ENCODE measurements around the gene BCL6B.

Gene BCL6B

DNA sequence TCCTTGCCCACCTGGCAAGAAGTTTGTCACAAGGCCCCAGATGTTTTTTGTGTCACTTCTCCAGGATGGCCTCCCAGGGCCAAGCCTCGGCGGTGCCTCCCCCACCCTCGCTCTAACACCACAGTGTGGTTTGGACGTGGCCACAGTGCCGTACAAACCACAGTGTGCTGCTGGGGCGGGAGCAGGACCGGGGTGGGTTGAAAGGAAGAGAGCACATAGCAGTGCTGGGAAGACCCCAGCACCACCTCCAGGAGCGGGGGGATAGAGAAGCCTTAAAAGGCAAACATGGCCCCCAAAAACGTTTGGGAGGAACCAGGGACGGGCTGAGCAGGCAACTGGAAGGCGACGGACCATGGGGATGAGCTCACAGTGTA is 5.0 kb upstream of the BCL6B start:
- Histone ChIP-seq H3K36me3 (ENCODE audit: insufficient read depth, low read length) (peaks cover 5% of the 10 kb centered on the region; the same call in 1 of the 2 replicates), H3K9me2 (ENCODE audit: low read depth, low read length) (no peaks in the 10 kb centered on the region)
- TF ChIP-seq EZH2 (IDR thresholded peaks at IDR 0.05; ENCODE audit: borderline replicate concordance, low read length), result no peak
- TF ChIP-seq, protein P1, sequence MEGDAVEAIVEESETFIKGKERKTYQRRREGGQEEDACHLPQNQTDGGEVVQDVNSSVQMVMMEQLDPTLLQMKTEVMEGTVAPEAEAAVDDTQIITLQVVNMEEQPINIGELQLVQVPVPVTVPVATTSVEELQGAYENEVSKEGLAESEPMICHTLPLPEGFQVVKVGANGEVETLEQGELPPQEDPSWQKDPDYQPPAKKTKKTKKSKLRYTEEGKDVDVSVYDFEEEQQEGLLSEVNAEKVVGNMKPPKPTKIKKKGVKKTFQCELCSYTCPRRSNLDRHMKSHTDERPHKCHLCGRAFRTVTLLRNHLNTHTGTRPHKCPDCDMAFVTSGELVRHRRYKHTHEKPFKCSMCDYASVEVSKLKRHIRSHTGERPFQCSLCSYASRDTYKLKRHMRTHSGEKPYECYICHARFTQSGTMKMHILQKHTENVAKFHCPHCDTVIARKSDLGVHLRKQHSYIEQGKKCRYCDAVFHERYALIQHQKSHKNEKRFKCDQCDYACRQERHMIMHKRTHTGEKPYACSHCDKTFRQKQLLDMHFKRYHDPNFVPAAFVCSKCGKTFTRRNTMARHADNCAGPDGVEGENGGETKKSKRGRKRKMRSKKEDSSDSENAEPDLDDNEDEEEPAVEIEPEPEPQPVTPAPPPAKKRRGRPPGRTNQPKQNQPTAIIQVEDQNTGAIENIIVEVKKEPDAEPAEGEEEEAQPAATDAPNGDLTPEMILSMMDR (IDR thresholded peaks at IDR 0.05; ENCODE audit: low read length), result no peak

DNA sequence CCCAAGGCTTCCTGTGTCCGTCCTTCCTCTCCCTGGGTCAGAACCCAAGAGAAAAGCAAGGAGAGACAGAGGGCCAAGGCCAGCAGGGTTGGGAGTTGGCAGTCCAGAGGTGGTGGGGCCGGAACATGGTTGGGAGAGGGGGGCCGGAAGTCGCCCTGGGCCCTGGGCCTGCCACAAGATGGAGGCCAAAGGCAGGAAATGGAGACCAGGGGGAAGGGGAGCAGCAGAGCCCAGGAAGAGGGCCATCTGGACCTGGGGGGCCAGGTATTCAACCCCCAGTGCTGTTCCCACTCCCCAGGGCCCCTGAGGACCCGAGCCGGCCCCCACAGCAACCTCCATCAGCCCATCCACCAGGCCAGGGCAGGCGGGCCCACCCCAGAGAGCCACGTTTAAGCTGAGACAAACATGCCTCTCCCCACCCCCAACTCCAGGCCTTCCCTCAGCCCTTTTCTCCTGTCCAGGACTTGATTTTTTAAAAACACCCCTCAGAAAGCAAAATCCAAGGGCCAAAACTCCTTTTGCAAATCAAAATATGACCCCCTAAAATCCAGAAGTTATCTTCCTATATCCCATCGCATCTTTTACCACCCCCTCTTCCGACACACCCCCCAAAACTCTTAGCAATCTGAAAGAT is 4.4 kb upstream of the BCL6B start:
- Histone ChIP-seq H3K9me3 (ENCODE audit: low read length) (no peaks in the 10 kb centered on the region), H3K27ac (ENCODE audit: low read depth, low read length, poor library complexity, severe bottlenecking) (no peak overlapping the region), H3K79me2 (ENCODE audit: insufficient read depth, low read length) (no peaks in the 10 kb centered on the region), H3K9me2 (ENCODE audit: low read depth, low read length) (no peaks in the 10 kb centered on the region), H3K4me3 (ENCODE audit: low read depth, low read length, poor library complexity, severe bottlenecking) (no peak overlapping the region), H3K27me3 (ENCODE audit: insufficient read depth, low read length) (no peaks in the 10 kb centered on the region), H3K9ac (ENCODE audit: low read length) (no peak overlapping the region), H3K4me1 (ENCODE audit: insufficient read depth, low read length, severe bottlenecking) (peaks cover 29% of the 10 kb centered on the region), H3F3A (ENCODE audit: insufficient read depth, low read length) (no peaks in the 10 kb centered on the region), H3K4me2 (ENCODE audit: low read length) (no peak overlapping the region), H4K20me1 (ENCODE audit: insufficient read depth, low read length) (no peaks in the 10 kb centered on the region), H3K36me3 (ENCODE audit: insufficient read depth, low read length) (peaks cover 5% of the 10 kb centered on the region; the same call in 1 of the 2 replicates), H2AFZ (ENCODE audit: low read length) (no peak overlapping the region)
- TF ChIP-seq, protein P1 (IDR thresholded peaks at IDR 0.05; ENCODE audit: low read length), result no peak
- no peak for TF ChIP-seq EZH2 (IDR thresholded peaks at IDR 0.05; ENCODE audit: borderline replicate concordance, low read length)

More for the DNA sequence above, 5.0 kb upstream of the BCL6B start:
- Histone ChIP-seq H3K79me2 (ENCODE audit: insufficient read depth, low read length) (no peaks in the 10 kb centered on the region), H2AFZ (ENCODE audit: low read length) (no peak overlapping the region), H3K4me1 (ENCODE audit: insufficient read depth, low read length, severe bottlenecking) (peaks cover 26% of the 10 kb centered on the region), H3K4me3 (ENCODE audit: low read depth, low read length, poor library complexity, severe bottlenecking) (no peak overlapping the region), H3K27me3 (ENCODE audit: insufficient read depth, low read length) (no peaks in the 10 kb centered on the region), H3K9me3 (ENCODE audit: low read length) (no peaks in the 10 kb centered on the region), H3F3A (ENCODE audit: insufficient read depth, low read length) (no peaks in the 10 kb centered on the region), H4K20me1 (ENCODE audit: insufficient read depth, low read length) (no peaks in the 10 kb centered on the region), H3K9ac (ENCODE audit: low read length) (no peak overlapping the region), H3K27ac (ENCODE audit: low read depth, low read length, poor library complexity, severe bottlenecking) (no peak overlapping the region), H3K4me2 (ENCODE audit: low read length) (no peak overlapping the region)

DNA sequence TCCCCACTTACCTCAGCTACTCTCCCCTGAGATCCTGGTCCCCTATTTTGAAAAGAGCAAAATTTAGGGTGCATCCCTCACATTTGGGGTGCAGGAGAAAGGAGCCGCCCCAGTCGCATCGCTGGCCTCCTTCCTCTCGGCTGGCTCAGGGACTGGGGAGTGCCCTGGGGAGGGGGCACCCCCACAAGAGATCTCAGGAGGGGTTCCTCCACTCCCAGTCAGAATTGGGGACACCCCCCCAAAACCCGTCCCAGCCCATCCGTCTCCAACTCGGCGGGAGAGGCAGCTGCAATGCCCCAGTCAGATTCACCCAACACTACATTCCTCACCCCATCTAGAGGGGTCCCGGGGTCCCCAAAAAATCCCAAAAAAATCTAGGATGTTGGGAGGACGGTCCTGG is 3.5 kb upstream of the BCL6B start:
- H3K27me3 ChIP-seq (ENCODE audit: insufficient read depth, low read length), result no peaks in the 10 kb centered on the region
- peaks cover 23% of the 10 kb centered on the region for H3K4me1 ChIP-seq (ENCODE audit: insufficient read depth, low read length, severe bottlenecking)
- H3K4me2 ChIP-seq (ENCODE audit: low read length), result no peak overlapping the region
- no peak overlapping the region for H3K9ac ChIP-seq (ENCODE audit: low read length)
- H3K27ac ChIP-seq (ENCODE audit: low read depth, low read length, poor library complexity, severe bottlenecking), result no peak overlapping the region
- H4K20me1 ChIP-seq (ENCODE audit: insufficient read depth, low read length), result no peaks in the 10 kb centered on the region
- TF ChIP-seq, protein P1 (IDR thresholded peaks at IDR 0.05; ENCODE audit: low read length), result no peak
- no peak for TF ChIP-seq EZH2 (IDR thresholded peaks at IDR 0.05; ENCODE audit: borderline replicate concordance, low read length)
- no peaks in the 10 kb centered on the region for H3K79me2 ChIP-seq (ENCODE audit: insufficient read depth, low read length)
- H3K4me3 ChIP-seq (ENCODE audit: low read depth, low read length, poor library complexity, severe bottlenecking), result no peak overlapping the region
- no peak overlapping the region for H2AFZ ChIP-seq (ENCODE audit: low read length)
- no peaks in the 10 kb centered on the region for H3K9me2 ChIP-seq (ENCODE audit: low read depth, low read length)
- peaks cover 5% of the 10 kb centered on the region; the same call in 1 of the 2 replicates for H3K36me3 ChIP-seq (ENCODE audit: insufficient read depth, low read length)
- H3K9me3 ChIP-seq (ENCODE audit: low read length), result no peaks in the 10 kb centered on the region
- no peaks in the 10 kb centered on the region for H3F3A ChIP-seq (ENCODE audit: insufficient read depth, low read length)

Measured in OCI-LY1 (cell line).